Liver (tissue), 9 donors: Measurements from ENCODE around the gene AGBL4. TPM values are rescaled to one million over a fixed set of nuclear protein-coding genes. Genes with fewer than 3 reads are reported as not detected.
"Not testable (repeated sequence)": the region's sequence is repeated elsewhere in the genome, so short reads cannot be mapped to it uniquely, and the experiment has no call there.

Experiments used
- DNase-seq: peaks from one replicate; pipeline ENCODE4 v3.0.0-alpha.2; 2017; ENCODE audit warnings: low spot score
- H3K27ac ChIP-seq, 2 donors: one replicate each; pipeline ENCODE4 v1.7.0; 2013; ENCODE audit warnings: inconsistent platforms in 2 of 2, low read length in 2 of 2, control low read depth in 1 of 2, low read depth in 1 of 2, mild to moderate bottlenecking in 1 of 2
- H3K27me3 ChIP-seq, 4 donors: one replicate each; pipeline versions ENCODE4 v1.6.1 to v1.7.0; 2013; ENCODE audit warnings: low read length in 3 of 4, inconsistent platforms in 1 of 4, mild to moderate bottlenecking in 1 of 4, moderate library complexity in 1 of 4; ENCODE audit not compliant: control insufficient read depth in 4 of 4, insufficient read depth in 4 of 4
- H3K36me3 ChIP-seq, 4 donors: one replicate each; pipeline versions ENCODE4 v1.6.1 to v1.7.0; 2013; ENCODE audit warnings: low read length in 3 of 4, mild to moderate bottlenecking in 3 of 4, low read depth in 1 of 4, moderate library complexity in 1 of 4; ENCODE audit not compliant: control insufficient read depth in 4 of 4, insufficient read depth in 3 of 4
- H3K4me1 ChIP-seq, 4 donors: one replicate each; pipeline versions ENCODE4 v1.6.1 to v1.7.0; 2013; ENCODE audit warnings: low read length in 3 of 4, mild to moderate bottlenecking in 3 of 4, moderate library complexity in 1 of 4; ENCODE audit not compliant: control insufficient read depth in 4 of 4, insufficient read depth in 4 of 4
- H3K4me3 ChIP-seq, 3 donors: one replicate each; pipeline versions ENCODE4 v1.6.1 to v1.7.0; 2013; ENCODE audit warnings: low read length in 3 of 3, control low read depth in 1 of 3, low read depth in 1 of 3, mild to moderate bottlenecking in 1 of 3
- H3K9ac ChIP-seq, 2 donors: one replicate each; pipeline ENCODE4 v1.7.0; 2013; ENCODE audit warnings: low read length in 2 of 2, mild to moderate bottlenecking in 2 of 2, moderate library complexity in 2 of 2, control low read depth in 1 of 2, low read depth in 1 of 2
- H3K9me3 ChIP-seq, 4 donors: one replicate each; pipeline versions ENCODE4 v1.6.1 to v1.7.0; 2013; ENCODE audit warnings: low read length in 3 of 4; ENCODE audit not compliant: control insufficient read depth in 4 of 4
- ATF3 ChIP-seq: IDR thresholded peaks from 2 replicates; pipeline ENCODE4 v1.6.1; 2016; ENCODE audit warnings: antibody characterized with exemption
- CTCF ChIP-seq: fragments of 150-350 bp; IDR thresholded peaks from 2 replicates; pipeline ENCODE4 v1.5.1; 2017; ENCODE audit warnings: improper control_type of control experiment, low read depth, low read length; ENCODE audit not compliant: missing input control
- EGR1 ChIP-seq, 2 donors: IDR thresholded peaks; 2 replicates each; pipeline ENCODE4 v1.6.1; 2016 to 2018; ENCODE audit warnings: antibody characterized with exemption in 2 of 2, low read depth in 2 of 2
- FOXA1 ChIP-seq: IDR thresholded peaks from 2 replicates; pipeline ENCODE4 v1.6.1; 2016; ENCODE audit warnings: antibody characterized with exemption
- FOXA2 ChIP-seq: IDR thresholded peaks from 2 replicates; pipeline ENCODE4 v1.6.1; 2016; ENCODE audit warnings: antibody characterized with exemption
- GABPA ChIP-seq, 2 donors: IDR thresholded peaks in 1 of 2; conservative IDR thresholded peaks in 1 of 2; 2 replicates each; pipeline ENCODE4 v1.6.1; 2016; ENCODE audit warnings: antibody characterized with exemption in 2 of 2, mild to moderate bottlenecking in 1 of 2, moderate library complexity in 1 of 2
- HNF4A ChIP-seq, 2 donors: conservative IDR thresholded peaks; 2 replicates each; pipeline ENCODE4 v1.6.1; 2016; ENCODE audit warnings: antibody characterized with exemption in 2 of 2, mild to moderate bottlenecking in 2 of 2
- HNF4G ChIP-seq: IDR thresholded peaks from 2 replicates; pipeline ENCODE4 v1.6.1; 2016; ENCODE audit warnings: antibody characterized with exemption
- NR2F2 ChIP-seq: IDR thresholded peaks from 2 replicates; pipeline ENCODE4 v1.6.1; 2016; ENCODE audit warnings: antibody characterized with exemption
- RAD21 ChIP-seq, 2 donors: IDR thresholded peaks; 2 replicates each; pipeline ENCODE4 v1.6.1; 2016; ENCODE audit warnings: antibody characterized with exemption in 2 of 2, mild to moderate bottlenecking in 2 of 2
- RXRA ChIP-seq, 2 donors: IDR thresholded peaks; 2 replicates each; pipeline ENCODE4 v1.6.1; 2017 to 2018; ENCODE audit warnings: antibody characterized with exemption in 2 of 2, mild to moderate bottlenecking in 1 of 2
- SP1 ChIP-seq: IDR thresholded peaks from 2 replicates; pipeline ENCODE4 v1.6.1; 2018; ENCODE audit warnings: antibody characterized with exemption, mild to moderate bottlenecking
- TAF1 ChIP-seq: conservative IDR thresholded peaks from 2 replicates; pipeline ENCODE4 v1.6.1; 2016; ENCODE audit warnings: antibody characterized with exemption, mild to moderate bottlenecking
- YY1 ChIP-seq: IDR thresholded peaks from 2 replicates; pipeline ENCODE4 v1.6.1; 2016; ENCODE audit warnings: antibody characterized with exemption, mild to moderate bottlenecking
- WGBS: extraction: QIAGEN DNeasy Blood & Tissue Kit; methylation state at CpG from one replicate; pipeline ENCODE4 v1.1.7; 2013; 5-methylcytosine and 5-hydroxymethylcytosine counted together
- polyA plus RNA-seq, 2 donors: library from polyadenylated mRNA; stranded (reverse) in 1 of 2; unstranded in 1 of 2; fragments of 200-250 nt in 1 of 2; fragments of >200 nt in 1 of 2; fragmentation: Nextera tagmentation in 1 of 2; extraction: Ambion mirVana in 1 of 2; gene quantifications; one replicate each; pipeline versions ENCODE4 v1.2.1 to v1.2.3, GENCODE V29; 2013 to 2015
- total RNA-seq, 2 donors: library from RNA; depleted of rRNA; stranded (reverse); fragments of >200 nt; gene quantifications; one replicate each; pipeline ENCODE4 v1.2.3, GENCODE V29; 2014
- TF ChIP-seq, protein P1 (sequence below): IDR thresholded peaks from 2 replicates; pipeline ENCODE4 v1.6.1; 2016; ENCODE audit warnings: antibody characterized with exemption
- TF ChIP-seq, protein P2 (sequence below): IDR thresholded peaks from 2 replicates; pipeline ENCODE4 v1.6.1; 2016; ENCODE audit warnings: antibody characterized with exemption, mild to moderate bottlenecking
- donor health status: healthy.
- donor health status: healthy.
- donor health status: healthy.
- donor health status: healthy.
- donor health status: healthy.

AGBL4 gene
- total and polyA plus RNA-seq, 4 donors, result 0.75 to 0.76 TPM; not detected in 2

DNA sequence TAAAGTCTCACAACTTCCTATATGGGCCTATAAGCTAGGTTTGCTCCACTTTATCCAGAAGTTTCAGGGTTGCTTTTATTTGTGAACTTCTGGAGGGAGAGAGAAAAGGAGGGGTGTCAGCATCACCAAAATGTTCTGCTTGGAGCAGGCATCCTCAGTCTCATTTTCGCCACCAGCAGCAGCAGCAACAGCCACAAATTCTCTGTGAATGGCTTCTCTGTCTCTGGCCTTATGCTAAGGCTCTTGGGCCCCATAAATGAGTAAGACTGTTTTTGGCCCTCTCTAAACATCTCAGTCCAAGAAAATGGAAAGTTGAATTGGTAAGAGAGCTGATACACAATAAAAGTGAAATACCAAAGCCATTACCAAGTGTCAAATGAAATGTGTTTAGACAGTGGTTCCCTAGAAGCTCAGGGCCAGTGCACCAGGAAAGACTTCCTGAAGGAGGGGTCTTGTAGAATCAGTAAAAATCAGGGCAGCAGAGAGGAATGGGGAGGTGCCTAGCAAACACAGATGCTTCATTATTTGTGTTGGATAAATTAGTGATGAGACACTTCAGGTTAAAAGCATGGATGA is 1498.8 kb downstream of the AGBL4 start (continued):
- TF ChIP-seq CTCF, result no peak
- no peak for TF ChIP-seq FOXA1
- no peak for TF ChIP-seq FOXA2
- no peak for TF ChIP-seq ATF3

GRCh38 chr1:48523558-48523957 is 1500.2 kb downstream of the AGBL4 start:
- Histone ChIP-seq H3K27me3 (no peaks in the 10 kb centered on the region), H3K36me3 (no peaks in the 10 kb centered on the region), H3K4me1 (no peaks in the 10 kb centered on the region), H3K27ac (no peak overlapping the region), H3K9ac (no peak overlapping the region), H3K4me3 (no peak overlapping the region), H3K9me3 (no peaks in the 10 kb centered on the region)
- DNase-seq, result no peak
- 80% methylated on average over 3 of the region's 3 CpGs for WGBS
- no peak for TF ChIP-seq EGR1 (IDR thresholded peaks at IDR 0.05; ENCODE audit: low read depth in 2 of 2)
- no peak for TF ChIP-seq YY1
- TF ChIP-seq TAF1, result no peak
- TF ChIP-seq NR2F2, result no peak
- TF ChIP-seq FOXA1, result no peak
- TF ChIP-seq RXRA (IDR thresholded peaks at IDR 0.05), result no peak
- no peak for TF ChIP-seq FOXA2
- TF ChIP-seq SP1, result no peak
- TF ChIP-seq CTCF, result no peak
- no peak for TF ChIP-seq RAD21 (IDR thresholded peaks at IDR 0.05)
- TF ChIP-seq HNF4G, result no peak
- TF ChIP-seq, protein P1, sequence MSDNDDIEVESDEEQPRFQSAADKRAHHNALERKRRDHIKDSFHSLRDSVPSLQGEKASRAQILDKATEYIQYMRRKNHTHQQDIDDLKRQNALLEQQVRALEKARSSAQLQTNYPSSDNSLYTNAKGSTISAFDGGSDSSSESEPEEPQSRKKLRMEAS, result no peak
- TF ChIP-seq HNF4A (conservative IDR thresholded peaks at IDR 0.05), result no peak
- TF ChIP-seq, protein P2, sequence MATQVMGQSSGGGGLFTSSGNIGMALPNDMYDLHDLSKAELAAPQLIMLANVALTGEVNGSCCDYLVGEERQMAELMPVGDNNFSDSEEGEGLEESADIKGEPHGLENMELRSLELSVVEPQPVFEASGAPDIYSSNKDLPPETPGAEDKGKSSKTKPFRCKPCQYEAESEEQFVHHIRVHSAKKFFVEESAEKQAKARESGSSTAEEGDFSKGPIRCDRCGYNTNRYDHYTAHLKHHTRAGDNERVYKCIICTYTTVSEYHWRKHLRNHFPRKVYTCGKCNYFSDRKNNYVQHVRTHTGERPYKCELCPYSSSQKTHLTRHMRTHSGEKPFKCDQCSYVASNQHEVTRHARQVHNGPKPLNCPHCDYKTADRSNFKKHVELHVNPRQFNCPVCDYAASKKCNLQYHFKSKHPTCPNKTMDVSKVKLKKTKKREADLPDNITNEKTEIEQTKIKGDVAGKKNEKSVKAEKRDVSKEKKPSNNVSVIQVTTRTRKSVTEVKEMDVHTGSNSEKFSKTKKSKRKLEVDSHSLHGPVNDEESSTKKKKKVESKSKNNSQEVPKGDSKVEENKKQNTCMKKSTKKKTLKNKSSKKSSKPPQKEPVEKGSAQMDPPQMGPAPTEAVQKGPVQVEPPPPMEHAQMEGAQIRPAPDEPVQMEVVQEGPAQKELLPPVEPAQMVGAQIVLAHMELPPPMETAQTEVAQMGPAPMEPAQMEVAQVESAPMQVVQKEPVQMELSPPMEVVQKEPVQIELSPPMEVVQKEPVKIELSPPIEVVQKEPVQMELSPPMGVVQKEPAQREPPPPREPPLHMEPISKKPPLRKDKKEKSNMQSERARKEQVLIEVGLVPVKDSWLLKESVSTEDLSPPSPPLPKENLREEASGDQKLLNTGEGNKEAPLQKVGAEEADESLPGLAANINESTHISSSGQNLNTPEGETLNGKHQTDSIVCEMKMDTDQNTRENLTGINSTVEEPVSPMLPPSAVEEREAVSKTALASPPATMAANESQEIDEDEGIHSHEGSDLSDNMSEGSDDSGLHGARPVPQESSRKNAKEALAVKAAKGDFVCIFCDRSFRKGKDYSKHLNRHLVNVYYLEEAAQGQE, result no peak
- TF ChIP-seq GABPA (IDR thresholded peaks at IDR 0.05 in 1 of 2, conservative IDR thresholded peaks at IDR 0.05 in 1 of 2), result no peak
- no peak for TF ChIP-seq ATF3

DNA sequence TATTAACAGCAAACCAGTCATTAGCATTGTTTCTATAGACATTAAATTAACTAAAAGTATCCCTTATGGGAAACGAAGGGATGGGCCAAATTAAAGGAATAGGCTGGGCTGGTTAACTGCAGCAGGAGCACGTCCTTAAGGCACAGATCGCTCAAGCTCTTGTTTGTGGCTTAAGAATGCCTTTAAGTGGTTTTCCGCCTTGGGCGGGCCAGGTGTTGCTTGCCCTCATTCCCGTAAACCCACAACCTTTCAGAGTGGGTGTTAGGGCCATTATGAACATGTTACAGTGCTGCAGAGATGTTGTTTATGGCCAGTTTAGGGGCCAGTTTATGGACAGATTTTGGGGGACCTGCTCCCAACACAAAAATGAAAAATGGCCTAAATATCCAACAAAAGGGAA is 1503.9 kb downstream of the AGBL4 start:
- not testable (repeated sequence) for H3K4me3 ChIP-seq, H3K9ac ChIP-seq, H3K4me1 ChIP-seq, DNase-seq, H3K27ac ChIP-seq, H3K27me3 ChIP-seq, H3K36me3 ChIP-seq, H3K9me3 ChIP-seq
- 86% methylated on average over 6 of the region's 6 CpGs for WGBS
